Skin of body (tissue), 2 donors: ENCODE results near the gene APOBEC4. TPM values are rescaled to one million over a fixed set of nuclear protein-coding genes. Genes with fewer than 3 reads are reported as not detected.

Experiments used
- DNase-seq: peaks from one replicate; lab custom pipeline; 2025; lab: John Stamatoyannopoulos, UW
- total RNA-seq: library from RNA; depleted of rRNA; stranded (reverse); fragments of >200 nt; gene quantifications from one replicate; pipeline ENCODE4 v1.2.3, GENCODE V29; 2014

APOBEC4 gene
- total RNA-seq, 1 donor from 2014 or later, result not detected

- no peak for DNase-seq
Observed at GRCh38 chr1:183604038-183604808, 48.9 kb downstream of the APOBEC4 start.

GRCh38 chr1:183602510-183602909 is 50.6 kb downstream of the APOBEC4 start:
- DNase-seq, result no peak

- no peak for DNase-seq
Observed at GRCh38 chr1:183600634-183601033, 52.5 kb downstream of the APOBEC4 start.

GRCh38 chr1:183600136-183600535 is 53.0 kb downstream of the APOBEC4 start:
- DNase-seq, result no peak

GRCh38 chr1:183598386-183598785 is 54.7 kb downstream of the APOBEC4 start:
- no peak for DNase-seq

- no peak for DNase-seq
Observed at GRCh38 chr1:183597656-183598347, 55.3 kb downstream of the APOBEC4 start.

- DNase-seq, result no peak
Observed at GRCh38 chr1:183596500-183596899, 56.6 kb downstream of the APOBEC4 start.

Other genes starting within 250 kb of the APOBEC4 start
- 0.79 TPM for gene NMNAT2, start 234.9 kb downstream of the APOBEC4 start, total RNA-seq
- 22.4 TPM for gene SMG7, start 180.8 kb downstream of the APOBEC4 start, total RNA-seq
- gene NCF2, start 62.9 kb downstream of the APOBEC4 start, total RNA-seq, result 19.1 TPM
- gene ARPC5, start 17.5 kb downstream of the APOBEC4 start, total RNA-seq, result 79.5 TPM
- 39.4 TPM for gene RGL1, start 151.8 kb upstream of the APOBEC4 start, total RNA-seq